Liver (tissue), 9 donors: ENCODE measurements around the gene DDIT4. TPM values are rescaled to one million over a fixed set of nuclear protein-coding genes. Genes with fewer than 3 reads are reported as not detected.
A peak's percentile ranks its signal among the peaks of the same experiment; 100 is the strongest.
"Not testable (repeated sequence)": the region's sequence is repeated elsewhere in the genome, so short reads cannot be mapped to it uniquely, and the experiment has no call there.

ENCODE experiments used
- DNase-seq: peaks from one replicate; pipeline ENCODE4 v3.0.0-alpha.2; 2017; ENCODE audit warnings: low spot score
- H3K27ac ChIP-seq, 2 donors: one replicate each; pipeline ENCODE4 v1.7.0; 2013; ENCODE audit warnings: inconsistent platforms in 2 of 2, low read length in 2 of 2, control low read depth in 1 of 2, low read depth in 1 of 2, mild to moderate bottlenecking in 1 of 2
- H3K27me3 ChIP-seq, 4 donors: one replicate each; pipeline versions ENCODE4 v1.6.1 to v1.7.0; 2013; ENCODE audit warnings: low read length in 3 of 4, inconsistent platforms in 1 of 4, mild to moderate bottlenecking in 1 of 4, moderate library complexity in 1 of 4; ENCODE audit not compliant: control insufficient read depth in 4 of 4, insufficient read depth in 4 of 4
- H3K36me3 ChIP-seq, 4 donors: one replicate each; pipeline versions ENCODE4 v1.6.1 to v1.7.0; 2013; ENCODE audit warnings: low read length in 3 of 4, mild to moderate bottlenecking in 3 of 4, low read depth in 1 of 4, moderate library complexity in 1 of 4; ENCODE audit not compliant: control insufficient read depth in 4 of 4, insufficient read depth in 3 of 4
- H3K4me1 ChIP-seq, 4 donors: one replicate each; pipeline versions ENCODE4 v1.6.1 to v1.7.0; 2013; ENCODE audit warnings: low read length in 3 of 4, mild to moderate bottlenecking in 3 of 4, moderate library complexity in 1 of 4; ENCODE audit not compliant: control insufficient read depth in 4 of 4, insufficient read depth in 4 of 4
- H3K4me3 ChIP-seq, 3 donors: one replicate each; pipeline versions ENCODE4 v1.6.1 to v1.7.0; 2013; ENCODE audit warnings: low read length in 3 of 3, control low read depth in 1 of 3, low read depth in 1 of 3, mild to moderate bottlenecking in 1 of 3
- H3K9ac ChIP-seq, 2 donors: one replicate each; pipeline ENCODE4 v1.7.0; 2013; ENCODE audit warnings: low read length in 2 of 2, mild to moderate bottlenecking in 2 of 2, moderate library complexity in 2 of 2, control low read depth in 1 of 2, low read depth in 1 of 2
- H3K9me3 ChIP-seq, 4 donors: one replicate each; pipeline versions ENCODE4 v1.6.1 to v1.7.0; 2013; ENCODE audit warnings: low read length in 3 of 4; ENCODE audit not compliant: control insufficient read depth in 4 of 4
- ATF3 ChIP-seq: IDR thresholded peaks from 2 replicates; pipeline ENCODE4 v1.6.1; 2016; ENCODE audit warnings: antibody characterized with exemption
- CTCF ChIP-seq: fragments of 150-350 bp; IDR thresholded peaks from 2 replicates; pipeline ENCODE4 v1.5.1; 2017; ENCODE audit warnings: improper control_type of control experiment, low read depth, low read length; ENCODE audit not compliant: missing input control
- EGR1 ChIP-seq, 2 donors: IDR thresholded peaks; 2 replicates each; pipeline ENCODE4 v1.6.1; 2016 to 2018; ENCODE audit warnings: antibody characterized with exemption in 2 of 2, low read depth in 2 of 2
- FOXA1 ChIP-seq: IDR thresholded peaks from 2 replicates; pipeline ENCODE4 v1.6.1; 2016; ENCODE audit warnings: antibody characterized with exemption
- FOXA2 ChIP-seq: IDR thresholded peaks from 2 replicates; pipeline ENCODE4 v1.6.1; 2016; ENCODE audit warnings: antibody characterized with exemption
- GABPA ChIP-seq, 2 donors: IDR thresholded peaks in 1 of 2; conservative IDR thresholded peaks in 1 of 2; 2 replicates each; pipeline ENCODE4 v1.6.1; 2016; ENCODE audit warnings: antibody characterized with exemption in 2 of 2, mild to moderate bottlenecking in 1 of 2, moderate library complexity in 1 of 2
- HNF4A ChIP-seq, 2 donors: conservative IDR thresholded peaks; 2 replicates each; pipeline ENCODE4 v1.6.1; 2016; ENCODE audit warnings: antibody characterized with exemption in 2 of 2, mild to moderate bottlenecking in 2 of 2
- HNF4G ChIP-seq: IDR thresholded peaks from 2 replicates; pipeline ENCODE4 v1.6.1; 2016; ENCODE audit warnings: antibody characterized with exemption
- MAX ChIP-seq: IDR thresholded peaks from 2 replicates; pipeline ENCODE4 v1.6.1; 2016; ENCODE audit warnings: antibody characterized with exemption
- NR2F2 ChIP-seq: IDR thresholded peaks from 2 replicates; pipeline ENCODE4 v1.6.1; 2016; ENCODE audit warnings: antibody characterized with exemption
- RAD21 ChIP-seq, 2 donors: IDR thresholded peaks; 2 replicates each; pipeline ENCODE4 v1.6.1; 2016; ENCODE audit warnings: antibody characterized with exemption in 2 of 2, mild to moderate bottlenecking in 2 of 2
- REST ChIP-seq: IDR thresholded peaks from 2 replicates; pipeline ENCODE4 v1.6.1; 2016; ENCODE audit warnings: antibody characterized with exemption, mild to moderate bottlenecking
- RXRA ChIP-seq, 2 donors: IDR thresholded peaks; 2 replicates each; pipeline ENCODE4 v1.6.1; 2017 to 2018; ENCODE audit warnings: antibody characterized with exemption in 2 of 2, mild to moderate bottlenecking in 1 of 2
- SP1 ChIP-seq: IDR thresholded peaks from 2 replicates; pipeline ENCODE4 v1.6.1; 2018; ENCODE audit warnings: antibody characterized with exemption, mild to moderate bottlenecking
- TAF1 ChIP-seq: conservative IDR thresholded peaks from 2 replicates; pipeline ENCODE4 v1.6.1; 2016; ENCODE audit warnings: antibody characterized with exemption, mild to moderate bottlenecking
- YY1 ChIP-seq: IDR thresholded peaks from 2 replicates; pipeline ENCODE4 v1.6.1; 2016; ENCODE audit warnings: antibody characterized with exemption, mild to moderate bottlenecking
- ZBTB33 ChIP-seq: IDR thresholded peaks from 2 replicates; pipeline ENCODE4 v1.6.1; 2016; ENCODE audit warnings: antibody characterized with exemption
- WGBS: extraction: QIAGEN DNeasy Blood & Tissue Kit; methylation state at CpG from one replicate; pipeline ENCODE4 v1.1.7; 2013; 5-methylcytosine and 5-hydroxymethylcytosine counted together
- polyA plus RNA-seq, 2 donors: library from polyadenylated mRNA; stranded (reverse) in 1 of 2; unstranded in 1 of 2; fragments of 200-250 nt in 1 of 2; fragments of >200 nt in 1 of 2; fragmentation: Nextera tagmentation in 1 of 2; extraction: Ambion mirVana in 1 of 2; gene quantifications; one replicate each; pipeline versions ENCODE4 v1.2.1 to v1.2.3, GENCODE V29; 2013 to 2015
- total RNA-seq, 2 donors: library from RNA; depleted of rRNA; stranded (reverse); fragments of >200 nt; gene quantifications; one replicate each; pipeline ENCODE4 v1.2.3, GENCODE V29; 2014
- donor health status: healthy.
- donor health status: healthy.
- donor health status: healthy.
- donor health status: healthy.
- donor health status: healthy.

DDIT4 gene
- total and polyA plus RNA-seq, 4 donors = 18.4 to 69.0 (median 43.7) TPM

- Histone ChIP-seq H3K27ac (peak overlapping the region; percentile 23 to 25), H3K4me3 (peak overlapping the region in 1 of 3 donors; percentile 60)
- TF ChIP-seq YY1 = peak; percentile 36
- H3K9me3 ChIP-seq, H3K4me1 ChIP-seq, DNase-seq, H3K27me3 ChIP-seq, H3K36me3 ChIP-seq, H3K9ac ChIP-seq: not testable (repeated sequence)
- 75% methylated on average over 19 of the region's 19 CpGs for WGBS
Observed at GRCh38 chr10:72296829-72297280, 23.1 kb downstream of the DDIT4 start.

- TF ChIP-seq HNF4G (no peak), RAD21 (IDR thresholded peaks at IDR 0.05) (peak; percentile 38 to 48), RXRA (IDR thresholded peaks at IDR 0.05) (no peak), YY1 (no peak), GABPA (IDR thresholded peaks at IDR 0.05 in 1 of 2, conservative IDR thresholded peaks at IDR 0.05 in 1 of 2) (peak in 1 of 2 donors; percentile 22), ATF3 (no peak), SP1 (peak; percentile 56), HNF4A (conservative IDR thresholded peaks at IDR 0.05) (no peak), REST (no peak), CTCF (no peak), ZBTB33 (no peak), TAF1 (no peak), FOXA1 (no peak), NR2F2 (peak; percentile 48), FOXA2 (no peak), MAX (peak; percentile 18), EGR1 (IDR thresholded peaks at IDR 0.05; ENCODE audit: low read depth in 2 of 2) (no peak)
- no peaks in the 10 kb centered on the region for H3K9me3 ChIP-seq
- no peaks in the 10 kb centered on the region for H3K36me3 ChIP-seq
- peak overlapping the region; percentile 89 to 95 for H3K27ac ChIP-seq
- no peaks in the 10 kb centered on the region for H3K27me3 ChIP-seq
- 20% methylated on average over 30 of the region's 30 CpGs for WGBS
- DNase-seq = no peak
- H3K4me1 ChIP-seq = peaks cover 0 to 6% (median 2%) of the 10 kb centered on the region in 4 donors
- H3K4me3 ChIP-seq = peak overlapping the region; percentile 26 to 60 (median 49)
- H3K9ac ChIP-seq = peak overlapping the region; percentile 60 to 71
Observed at GRCh38 chr10:72297281-72297804, 23.6 kb downstream of the DDIT4 start.
